SK-N-SH (cell line): ENCODE data around the gene WBP2.

Experiments used
- CTCF ChIP-seq: fragments of 200-600 bp; sonication (generic); IDR thresholded peaks from 2 replicates; pipeline ENCODE4 v1.6.1; 2017; ENCODE audit warnings: antibody characterized with exemption, mild to moderate bottlenecking, moderate library complexity
- EP300 ChIP-seq, 2 experiments: IDR thresholded peaks; 2 replicates each; pipeline versions ENCODE4 v1.4.0 to v1.6.1; 2012; ENCODE audit warnings: borderline replicate concordance in 1 of 2, low read depth in 1 of 2, low read length in 1 of 2
- NRF1 ChIP-seq: IDR thresholded peaks from 2 replicates; pipeline ENCODE4 v1.6.1; 2012; ENCODE audit warnings: low read depth, mild to moderate bottlenecking, low read length
- REST ChIP-seq: IDR thresholded peaks from 2 replicates; pipeline ENCODE4 v1.6.1; 2012; ENCODE audit warnings: mild to moderate bottlenecking, low read depth, low read length, moderate library complexity
- RFX5 ChIP-seq: IDR thresholded peaks from 2 replicates; pipeline ENCODE4 v1.6.1; 2012; ENCODE audit warnings: mild to moderate bottlenecking, improper control_type of control experiment, low read length
- YY1 ChIP-seq: IDR thresholded peaks from 2 replicates; pipeline ENCODE4 v1.4.0; 2012; ENCODE audit warnings: low read depth, mild to moderate bottlenecking

GRCh38 chr17:75826561-75827307, 28.4 kb downstream of the WBP2 start:
- TF ChIP-seq REST = no peak
- no peak for TF ChIP-seq RFX5
- no peak for TF ChIP-seq CTCF
- TF ChIP-seq EP300 (IDR thresholded peaks at IDR 0.05; ENCODE audit: borderline replicate concordance in 1 of 2, low read depth in 1 of 2, low read length in 1 of 2) = no peak
- TF ChIP-seq NRF1 = no peak
- no peak for TF ChIP-seq YY1
